GM18511 (cell line): ENCODE results near the gene RPSA.
"Not testable (repeated sequence)": the region's sequence is repeated elsewhere in the genome, so short reads cannot be mapped to it uniquely, and the experiment has no call there.

Experiments
- ATAC-seq: cut with Tn5 transposase; IDR thresholded peaks from one replicate; pipeline ENCODE4 v1.9.1; 2021; ENCODE audit warnings: mild to moderate bottlenecking, moderate library complexity; ENCODE audit not compliant: unreplicated experiment

The RPSA gene

GRCh38 chr3:39418556-39419225 is 12.2 kb downstream of the RPSA start:
- not testable (repeated sequence) for ATAC-seq

GRCh38 chr3:39419742-39420315 is 13.3 kb downstream of the RPSA start:
- ATAC-seq: no peak

GRCh38 chr3:39420543-39420942 is 14.0 kb downstream of the RPSA start:
- ATAC-seq: no peak

GRCh38 chr3:39423436-39423970 is 17.0 kb downstream of the RPSA start:
- no peak for ATAC-seq

GRCh38 chr3:39426312-39426711 is 19.8 kb downstream of the RPSA start:
- ATAC-seq: no peak

GRCh38 chr3:39427506-39427905 is 21.0 kb downstream of the RPSA start:
- ATAC-seq: no peak

GRCh38 chr3:39428745-39429201 is 22.3 kb downstream of the RPSA start:
- ATAC-seq: no peak

GRCh38 chr3:39429466-39429865 is 22.9 kb downstream of the RPSA start:
- ATAC-seq: no peak

GRCh38 chr3:39432342-39432741 is 25.8 kb downstream of the RPSA start:
- no peak for ATAC-seq

GRCh38 chr3:39433642-39434041 is 27.1 kb downstream of the RPSA start:
- no peak for ATAC-seq

- ATAC-seq: peak; percentile 73
These were observed 28.1 kb downstream of the RPSA start for GRCh38 chr3:39434574-39434973.

- ATAC-seq: peak; percentile 14
These were observed 28.7 kb downstream of the RPSA start for GRCh38 chr3:39435006-39435748.

- no peak for ATAC-seq
These were observed 32.4 kb downstream of the RPSA start for GRCh38 chr3:39438880-39439279.

- ATAC-seq: no peak
These were observed 33.8 kb downstream of the RPSA start for GRCh38 chr3:39440316-39440715.

GRCh38 chr3:39443530-39443929 is 37.0 kb downstream of the RPSA start:
- no peak for ATAC-seq

- no peak for ATAC-seq
These were observed 39.4 kb downstream of the RPSA start for GRCh38 chr3:39445927-39446326.

GRCh38 chr3:39446444-39446843 is 39.9 kb downstream of the RPSA start:
- no peak for ATAC-seq

GRCh38 chr3:39447637-39448483 is 41.3 kb downstream of the RPSA start:
- peak; percentile 91 for ATAC-seq

GRCh38 chr3:39448506-39449233 is 42.1 kb downstream of the RPSA start:
- ATAC-seq: no peak

GRCh38 chr3:39449796-39450195 is 43.3 kb downstream of the RPSA start:
- no peak for ATAC-seq
